ENCODE measurements around the gene CRYBA2.

The CRYBA2 gene

GRCh38 chr2:218999881-219000568, 6.8 kb upstream of the CRYBA2 start:
- H3K27me3 ChIP-seq (replicated peaks in 2 of 5; ENCODE audit: control insufficient read depth in 4 of 5, insufficient read depth in 5 of 5, low read length in 4 of 5) = peaks cover 5 to 98% (median 54%) of the 10 kb centered on the region in 5 experiments

GRCh38 chr2:218999021-218999880, 6.0 kb upstream of the CRYBA2 start:
- ChIA-PET CTCF (interaction anchor here (1.4 to 1.9 kb wide), 4 partner anchors 11 to 155 kb away, joined by 3 to 5 read pairs (median 4); no protein-coding TSS in a partner anchor), POLR2A (no interaction called here)
- 53% methylated on average over 8 of the region's 10 CpGs for WGBS (ENCODE audit: insufficient coverage)
- H3K36me3 ChIP-seq (ENCODE audit: control insufficient read depth in 4 of 4, insufficient read depth in 4 of 4, low read length in 3 of 4) = no peaks in the 10 kb centered on the region
- H3K4me1 ChIP-seq (ENCODE audit: control extremely low read depth in 1 of 4, control insufficient read depth in 4 of 4, insufficient read depth in 4 of 4, low read length in 3 of 4) = peaks cover 0 to 30% (median 17%) of the 10 kb centered on the region in 4 experiments
- no peak overlapping the region for H3K4me3 ChIP-seq (ENCODE audit: control insufficient read depth in 1 of 7, extremely low read depth in 1 of 7, insufficient read depth in 4 of 7, low read depth in 2 of 7, low read length in 6 of 7)
- H3K9me3 ChIP-seq (ENCODE audit: control extremely low read depth in 1 of 5, control insufficient read depth in 4 of 5, insufficient read depth in 2 of 5, low read depth in 1 of 5, low read length in 4 of 5) = no peaks in the 10 kb centered on the region
- no peak overlapping the region for H3K27ac ChIP-seq (ENCODE audit: insufficient read depth in 1 of 2, low read depth in 1 of 2, low read length in 2 of 2, poor library complexity in 1 of 2, severe bottlenecking in 2 of 2)
- no peak for DNase-seq
- H3K27me3 ChIP-seq (replicated peaks in 2 of 5; ENCODE audit: control insufficient read depth in 4 of 5, insufficient read depth in 5 of 5, low read length in 4 of 5) = peaks cover 9 to 98% (median 59%) of the 10 kb centered on the region in 5 experiments

More at GRCh38 chr2:218999881-219000568, 6.8 kb upstream of the CRYBA2 start:
- Histone ChIP-seq H3K27ac (ENCODE audit: insufficient read depth in 1 of 2, low read depth in 1 of 2, low read length in 2 of 2, poor library complexity in 1 of 2, severe bottlenecking in 2 of 2) (no peak overlapping the region), H3K4me3 (ENCODE audit: control insufficient read depth in 1 of 7, extremely low read depth in 1 of 7, insufficient read depth in 4 of 7, low read depth in 2 of 7, low read length in 6 of 7) (no peak overlapping the region), H3K36me3 (ENCODE audit: control insufficient read depth in 4 of 4, insufficient read depth in 4 of 4, low read length in 3 of 4) (no peaks in the 10 kb centered on the region), H3K4me1 (ENCODE audit: control extremely low read depth in 1 of 4, control insufficient read depth in 4 of 4, insufficient read depth in 4 of 4, low read length in 3 of 4) (peaks cover 0 to 30% (median 17%) of the 10 kb centered on the region in 4 experiments), H3K9me3 (ENCODE audit: control extremely low read depth in 1 of 5, control insufficient read depth in 4 of 5, insufficient read depth in 2 of 5, low read depth in 1 of 5, low read length in 4 of 5) (no peaks in the 10 kb centered on the region)
- POLR2A ChIA-PET = no interaction called here
- CTCF ChIA-PET = interaction anchor here (1.4 to 1.5 kb wide), 2 partner anchors 12 to 20 kb away, joined by 3 to 5 read pairs; no protein-coding TSS in a partner anchor
- WGBS (ENCODE audit: insufficient coverage) = 21% methylated on average over 4 of the region's 9 CpGs
- DNase-seq = no peak

GRCh38 chr2:218998414-218999002, 5.3 kb upstream of the CRYBA2 start:
- POLR2A ChIA-PET = no interaction called here
- WGBS (ENCODE audit: insufficient coverage) = 89% methylated on average over 8 of the region's 12 CpGs
- peak in 1 of 3 donors; percentile 39 for DNase-seq

GRCh38 chr2:218997731-218998130, 4.5 kb upstream of the CRYBA2 start:
- H3K9me3 ChIP-seq (ENCODE audit: control extremely low read depth in 1 of 5, control insufficient read depth in 4 of 5, insufficient read depth in 2 of 5, low read depth in 1 of 5, low read length in 4 of 5) = no peaks in the 10 kb centered on the region
- WGBS (ENCODE audit: insufficient coverage) = 60% methylated on average over 1 of the region's 2 CpGs
- DNase-seq = no peak
- H3K27ac ChIP-seq (ENCODE audit: insufficient read depth in 1 of 2, low read depth in 1 of 2, low read length in 2 of 2, poor library complexity in 1 of 2, severe bottlenecking in 2 of 2) = no peak overlapping the region
- ChIA-PET POLR2A (no interaction called here), CTCF (interaction anchor here (1.9 kb wide), 1 partner anchor 40 kb away, joined by 5 read pairs; no protein-coding TSS in a partner anchor)
- peaks cover 9 to 98% (median 63%) of the 10 kb centered on the region in 5 experiments for H3K27me3 ChIP-seq (replicated peaks in 2 of 5; ENCODE audit: control insufficient read depth in 4 of 5, insufficient read depth in 5 of 5, low read length in 4 of 5)
- H3K4me1 ChIP-seq (ENCODE audit: control extremely low read depth in 1 of 4, control insufficient read depth in 4 of 4, insufficient read depth in 4 of 4, low read length in 3 of 4) = peaks cover 0 to 39% (median 25%) of the 10 kb centered on the region in 4 experiments
- no peak overlapping the region for H3K4me3 ChIP-seq (ENCODE audit: control insufficient read depth in 1 of 7, extremely low read depth in 1 of 7, insufficient read depth in 4 of 7, low read depth in 2 of 7, low read length in 6 of 7)
- H3K36me3 ChIP-seq (ENCODE audit: control insufficient read depth in 4 of 4, insufficient read depth in 4 of 4, low read length in 3 of 4) = no peaks in the 10 kb centered on the region

More at GRCh38 chr2:218998414-218999002, 5.3 kb upstream of the CRYBA2 start:
- no peaks in the 10 kb centered on the region for H3K9me3 ChIP-seq (ENCODE audit: control extremely low read depth in 1 of 5, control insufficient read depth in 4 of 5, insufficient read depth in 2 of 5, low read depth in 1 of 5, low read length in 4 of 5)
- peaks cover 9 to 98% (median 58%) of the 10 kb centered on the region in 5 experiments for H3K27me3 ChIP-seq (replicated peaks in 2 of 5; ENCODE audit: control insufficient read depth in 4 of 5, insufficient read depth in 5 of 5, low read length in 4 of 5)
- H3K27ac ChIP-seq (ENCODE audit: insufficient read depth in 1 of 2, low read depth in 1 of 2, low read length in 2 of 2, poor library complexity in 1 of 2, severe bottlenecking in 2 of 2) = no peak overlapping the region
- CTCF ChIA-PET = interaction anchor here (1.4 to 1.9 kb wide), 2 partner anchors 39 to 156 kb away, joined by 3 to 5 read pairs; no protein-coding TSS in a partner anchor
- no peak overlapping the region for H3K4me3 ChIP-seq (ENCODE audit: control insufficient read depth in 1 of 7, extremely low read depth in 1 of 7, insufficient read depth in 4 of 7, low read depth in 2 of 7, low read length in 6 of 7)
- H3K4me1 ChIP-seq (ENCODE audit: control extremely low read depth in 1 of 4, control insufficient read depth in 4 of 4, insufficient read depth in 4 of 4, low read length in 3 of 4) = peaks cover 0 to 37% (median 23%) of the 10 kb centered on the region in 4 experiments
- no peaks in the 10 kb centered on the region for H3K36me3 ChIP-seq (ENCODE audit: control insufficient read depth in 4 of 4, insufficient read depth in 4 of 4, low read length in 3 of 4)

GRCh38 chr2:218996937-218997336, 3.7 kb upstream of the CRYBA2 start:
- CTCF ChIA-PET = interaction anchor here (3.1 to 4.2 kb wide), 3 partner anchors 16 to 32 kb away, joined by 9 to 48 read pairs (median 12); no protein-coding TSS in a partner anchor
- no peak overlapping the region for H3K27ac ChIP-seq (ENCODE audit: insufficient read depth in 1 of 2, low read depth in 1 of 2, low read length in 2 of 2, poor library complexity in 1 of 2, severe bottlenecking in 2 of 2)
- H3K36me3 ChIP-seq (ENCODE audit: control insufficient read depth in 4 of 4, insufficient read depth in 4 of 4, low read length in 3 of 4) = no peaks in the 10 kb centered on the region
- POLR2A ChIA-PET = no interaction called here
- 10% methylated on average over 3 of the region's 4 CpGs for WGBS (ENCODE audit: insufficient coverage)
- H3K4me1 ChIP-seq (ENCODE audit: control extremely low read depth in 1 of 4, control insufficient read depth in 4 of 4, insufficient read depth in 4 of 4, low read length in 3 of 4) = peaks cover 0 to 32% (median 20%) of the 10 kb centered on the region in 4 experiments
- no peak for DNase-seq
- H3K27me3 ChIP-seq (replicated peaks in 2 of 5; ENCODE audit: control insufficient read depth in 4 of 5, insufficient read depth in 5 of 5, low read length in 4 of 5) = peaks cover 9 to 98% (median 63%) of the 10 kb centered on the region in 5 experiments
- no peak overlapping the region for H3K4me3 ChIP-seq (ENCODE audit: control insufficient read depth in 1 of 7, extremely low read depth in 1 of 7, insufficient read depth in 4 of 7, low read depth in 2 of 7, low read length in 6 of 7)
- H3K9me3 ChIP-seq (ENCODE audit: control extremely low read depth in 1 of 5, control insufficient read depth in 4 of 5, insufficient read depth in 2 of 5, low read depth in 1 of 5, low read length in 4 of 5) = no peaks in the 10 kb centered on the region

GRCh38 chr2:218995972-218996711, 2.9 kb upstream of the CRYBA2 start:
- peak; percentile 75 to 83 (median 81) for DNase-seq
- peaks cover 9 to 98% (median 68%) of the 10 kb centered on the region in 5 experiments for H3K27me3 ChIP-seq (replicated peaks in 2 of 5; ENCODE audit: control insufficient read depth in 4 of 5, insufficient read depth in 5 of 5, low read length in 4 of 5)
- peaks cover 0 to 24% (median 16%) of the 10 kb centered on the region in 4 experiments for H3K4me1 ChIP-seq (ENCODE audit: control extremely low read depth in 1 of 4, control insufficient read depth in 4 of 4, insufficient read depth in 4 of 4, low read length in 3 of 4)
- no peaks in the 10 kb centered on the region for H3K36me3 ChIP-seq (ENCODE audit: control insufficient read depth in 4 of 4, insufficient read depth in 4 of 4, low read length in 3 of 4)
- 5% methylated on average over 24 of the region's 43 CpGs for WGBS (ENCODE audit: insufficient coverage)
- peak overlapping the region in 3 of 7 experiments; percentile 41 to 54 (median 46) for H3K4me3 ChIP-seq (ENCODE audit: control insufficient read depth in 1 of 7, extremely low read depth in 1 of 7, insufficient read depth in 4 of 7, low read depth in 2 of 7, low read length in 6 of 7)
- no peak overlapping the region for H3K27ac ChIP-seq (ENCODE audit: insufficient read depth in 1 of 2, low read depth in 1 of 2, low read length in 2 of 2, poor library complexity in 1 of 2, severe bottlenecking in 2 of 2)
- ChIA-PET CTCF (interaction anchor here (1.3 to 4.2 kb wide), 13 partner anchors 8 to 161 kb away, joined by 3 to 48 read pairs (median 8); partner anchors contain the start of gene FEV), POLR2A (interaction anchor here (0.6 to 0.8 kb wide), 2 partner anchors 14 to 565 kb away, joined by 3 to 4 read pairs; no protein-coding TSS in a partner anchor)
- no peaks in the 10 kb centered on the region for H3K9me3 ChIP-seq (ENCODE audit: control extremely low read depth in 1 of 5, control insufficient read depth in 4 of 5, insufficient read depth in 2 of 5, low read depth in 1 of 5, low read length in 4 of 5)
